H9 (cell line): ENCODE measurements around the gene LAMB1. TPM values are rescaled to one million over a fixed set of nuclear protein-coding genes. Genes with fewer than 3 reads are reported as not detected.

ENCODE experiments used
- DNase-seq: peaks from one replicate; pipeline ENCODE4 v3.0.0-alpha.2; 2017
- H2AFZ ChIP-seq: one replicate; pipeline ENCODE4 v1.6.1; 2013; ENCODE audit warnings: mild to moderate bottlenecking, low read length, control low read depth, moderate library complexity
- H2AK5ac ChIP-seq: 2 replicates; pipeline ENCODE4 v1.6.1; 2013; ENCODE audit warnings: low read length, control low read depth, mixed read lengths; ENCODE audit not compliant: insufficient read length
- H2BK120ac ChIP-seq: one replicate; pipeline ENCODE4 v1.6.1; 2013; ENCODE audit warnings: low read depth, mild to moderate bottlenecking, low read length, control low read depth, inconsistent platforms; ENCODE audit not compliant: poor library complexity, severe bottlenecking
- H2BK12ac ChIP-seq: 2 replicates; pipeline ENCODE4 v1.6.1; 2013; ENCODE audit warnings: low read length, control low read depth, mixed read lengths, low read depth; ENCODE audit not compliant: insufficient read length
- H2BK15ac ChIP-seq: 2 replicates; pipeline ENCODE4 v1.6.1; 2013; ENCODE audit warnings: low read depth, low read length, control low read depth
- H2BK20ac ChIP-seq: one replicate; pipeline ENCODE4 v1.6.1; 2013; ENCODE audit warnings: low read depth, mild to moderate bottlenecking, low read length, control low read depth, inconsistent platforms; ENCODE audit not compliant: poor library complexity, severe bottlenecking
- H2BK5ac ChIP-seq: 2 replicates; pipeline ENCODE4 v1.6.1; 2013; ENCODE audit warnings: low read length, control low read depth, mixed read lengths; ENCODE audit not compliant: insufficient read length
- H3K14ac ChIP-seq: 2 replicates; pipeline ENCODE4 v1.6.1; 2013; ENCODE audit warnings: low read length, control low read depth; ENCODE audit not compliant: insufficient read depth
- H3K18ac ChIP-seq: 2 replicates; pipeline ENCODE4 v1.6.1; 2013; ENCODE audit warnings: low read depth, mild to moderate bottlenecking, mixed read lengths, low read length, control low read depth; ENCODE audit not compliant: insufficient read length
- H3K23ac ChIP-seq: 2 replicates; pipeline ENCODE4 v1.6.1; 2013; ENCODE audit warnings: low read length, control low read depth, mixed read lengths, low read depth; ENCODE audit not compliant: insufficient read length
- H3K23me2 ChIP-seq: 2 replicates; pipeline ENCODE4 v1.6.1; 2013; ENCODE audit warnings: low read depth, mild to moderate bottlenecking, mixed read lengths, low read length, control low read depth; ENCODE audit not compliant: insufficient read length, poor library complexity, severe bottlenecking
- H3K27ac ChIP-seq: 2 replicates; pipeline ENCODE4 v1.5.1; 2013; ENCODE audit warnings: low read length, control low read depth, mixed read lengths, low read depth; ENCODE audit not compliant: insufficient read length
- H3K27me3 ChIP-seq: 2 replicates; pipeline ENCODE4 v1.6.1; 2013; ENCODE audit warnings: low read length, control low read depth, inconsistent platforms; ENCODE audit not compliant: insufficient read depth
- H3K4ac ChIP-seq: 2 replicates; pipeline ENCODE4 v1.6.1; 2013; ENCODE audit warnings: low read depth, mild to moderate bottlenecking, control low read depth, inconsistent platforms, low read length, moderate library complexity
- H3K4me1 ChIP-seq: 2 replicates; pipeline ENCODE4 v1.6.1; 2013; ENCODE audit warnings: low read length, control low read depth, inconsistent platforms; ENCODE audit not compliant: insufficient read depth
- H3K4me2 ChIP-seq: 2 replicates; pipeline ENCODE4 v1.6.1; 2013; ENCODE audit warnings: low read length, control low read depth, mixed read lengths; ENCODE audit not compliant: insufficient read length, insufficient read depth
- H3K56ac ChIP-seq: 2 replicates; pipeline ENCODE4 v1.6.1; 2013; ENCODE audit warnings: low read depth, mild to moderate bottlenecking, mixed read lengths, low read length, control low read depth; ENCODE audit not compliant: insufficient read length
- H3K79me1 ChIP-seq: 2 replicates; pipeline ENCODE4 v1.6.1; 2013; ENCODE audit warnings: low read depth, mild to moderate bottlenecking, moderate library complexity, low read length, control low read depth, inconsistent platforms; ENCODE audit not compliant: insufficient read depth, poor library complexity, severe bottlenecking
- H3K79me2 ChIP-seq: 2 replicates; pipeline ENCODE4 v1.6.1; 2013; ENCODE audit warnings: low read length, control low read depth, inconsistent platforms; ENCODE audit not compliant: insufficient read depth
- H3K9ac ChIP-seq: 2 replicates; pipeline ENCODE4 v1.6.1; 2013; ENCODE audit warnings: low read length, control low read depth, mixed read lengths; ENCODE audit not compliant: insufficient read length; ENCODE audit errors: extremely low read depth
- H3K9me3 ChIP-seq: one replicate; pipeline ENCODE4 v1.6.1; 2013; ENCODE audit warnings: low read depth, low read length, inconsistent platforms; ENCODE audit not compliant: control insufficient read depth
- H3T11ph ChIP-seq: one replicate; pipeline ENCODE4 v1.6.1; 2013; ENCODE audit warnings: mild to moderate bottlenecking, low read length, control low read depth, inconsistent platforms
- H4K20me1 ChIP-seq: one replicate; pipeline ENCODE4 v1.6.1; 2013; ENCODE audit not compliant: control insufficient read depth, insufficient read length, insufficient read depth
- H4K5ac ChIP-seq: 2 replicates; pipeline ENCODE4 v1.6.1; 2013; ENCODE audit warnings: low read depth, mild to moderate bottlenecking, mixed read lengths, low read length, control low read depth; ENCODE audit not compliant: insufficient read length
- H4K8ac ChIP-seq: replicated peaks from 2 replicates; pipeline ENCODE4 v1.6.1; 2013; ENCODE audit warnings: low read length, control low read depth, mixed read lengths, low read depth; ENCODE audit not compliant: insufficient read length
- H4K91ac ChIP-seq: 2 replicates; pipeline ENCODE4 v1.6.1; 2013; ENCODE audit warnings: low read depth, mild to moderate bottlenecking, moderate library complexity, mixed read lengths, low read length, control low read depth; ENCODE audit not compliant: insufficient read length
- H3K27ac Mint-ChIP-seq, 3 experiments: 2 replicates in 2 of 3; 3 replicates in 1 of 3; pipeline ENCODE4 v1.8.0; 2020 to 2021; ENCODE audit warnings: mixed read lengths in 3 of 3, mild to moderate bottlenecking in 1 of 3, moderate library complexity in 1 of 3
- H3K27me3 Mint-ChIP-seq: 2 replicates; pipeline ENCODE4 v1.8.0; 2021; ENCODE audit warnings: low read depth, mild to moderate bottlenecking, moderate library complexity, mixed read lengths
- H3K36me3 Mint-ChIP-seq, 3 experiments: 2 replicates in 2 of 3; 3 replicates in 1 of 3; pipeline ENCODE4 v1.8.0; 2020 to 2021; ENCODE audit warnings: low read depth in 3 of 3, mixed read lengths in 3 of 3; ENCODE audit not compliant: insufficient read depth in 1 of 3
- H3K4me1 Mint-ChIP-seq, 2 experiments: 2 replicates each; pipeline ENCODE4 v1.8.0; 2020; ENCODE audit warnings: mixed read lengths in 2 of 2
- H3K4me3 Mint-ChIP-seq, 2 experiments: 2 replicates in 1 of 2; 3 replicates in 1 of 2; pipeline ENCODE4 v1.8.0; 2020 to 2021; ENCODE audit warnings: mild to moderate bottlenecking in 2 of 2, mixed read lengths in 2 of 2, moderate library complexity in 1 of 2
- H3K9me3 Mint-ChIP-seq, 2 experiments: 2 replicates in 1 of 2; 3 replicates in 1 of 2; pipeline ENCODE4 v1.8.0; 2020; ENCODE audit warnings: mild to moderate bottlenecking in 2 of 2, mixed read lengths in 2 of 2, moderate library complexity in 1 of 2
- WGBS: extraction: QIAGEN DNeasy Blood & Tissue Kit; methylation state at CpG from one replicate; pipeline ENCODE4 v1.1.7; 2013; ENCODE audit warnings: missing lambda C conversion rate, low lambda C conversion rate, mixed read lengths; ENCODE audit not compliant: insufficient read length; ENCODE audit errors: extremely low coverage; 5-methylcytosine and 5-hydroxymethylcytosine counted together
- total RNA-seq: library from RNA; stranded (reverse); gene quantifications from 2 replicates; pipeline ENCODE4 v1.2.1, GENCODE V29; 2021
- TF ChIP-seq, protein P1 (sequence below): fragments of 200-600 bp; sonication (generic); conservative IDR thresholded peaks from 3 replicates; pipeline ENCODE4 v1.8.0; 2021; ENCODE audit warnings: antibody characterized with exemption, mild to moderate bottlenecking

LAMB1 gene
- total RNA-seq, 1 experiment from 2014 or later: 75.8 TPM

GRCh38 chr7:107949443-107949935 is 53.5 kb downstream of the LAMB1 start:
- Histone ChIP-seq H2BK20ac (no peak overlapping the region), H4K20me1 (no peaks in the 10 kb centered on the region), H3K56ac (no peak overlapping the region), H3K18ac (no peak overlapping the region), H4K8ac (no peak overlapping the region), H3K23me2 (no peaks in the 10 kb centered on the region), H2BK12ac (no peak overlapping the region), H3K4me2 (no peak overlapping the region), H2AK5ac (no peak overlapping the region), H3K9me3 (no peaks in the 10 kb centered on the region), H2BK5ac (no peak overlapping the region), H4K5ac (no peak overlapping the region), H3T11ph (no peak overlapping the region), H4K91ac (no peak overlapping the region), H2BK15ac (no peak overlapping the region), H3K4me1 (peaks cover 18% of the 10 kb centered on the region), H3K9ac (no peak overlapping the region), H3K14ac (no peak overlapping the region), H3K27ac (no peak overlapping the region), H3K23ac (no peak overlapping the region), H3K79me2 (no peaks in the 10 kb centered on the region), H3K79me1 (no peaks in the 10 kb centered on the region), H3K27me3 (no peaks in the 10 kb centered on the region; the same call in 1 of the 2 replicates), H2BK120ac (no peak overlapping the region), H3K4ac (no peak overlapping the region), H2AFZ (no peak overlapping the region)
- Mint-ChIP-seq H3K36me3 (peaks cover 7 to 74% (median 42%) of the 10 kb centered on the region in 3 experiments), H3K27ac (no peak overlapping the region), H3K27me3 (no peaks in the 10 kb centered on the region), H3K9me3 (no peaks in the 10 kb centered on the region), H3K4me3 (no peak overlapping the region), H3K4me1 (peaks cover 32 to 35% of the 10 kb centered on the region in 2 experiments)
- TF ChIP-seq, protein P1, sequence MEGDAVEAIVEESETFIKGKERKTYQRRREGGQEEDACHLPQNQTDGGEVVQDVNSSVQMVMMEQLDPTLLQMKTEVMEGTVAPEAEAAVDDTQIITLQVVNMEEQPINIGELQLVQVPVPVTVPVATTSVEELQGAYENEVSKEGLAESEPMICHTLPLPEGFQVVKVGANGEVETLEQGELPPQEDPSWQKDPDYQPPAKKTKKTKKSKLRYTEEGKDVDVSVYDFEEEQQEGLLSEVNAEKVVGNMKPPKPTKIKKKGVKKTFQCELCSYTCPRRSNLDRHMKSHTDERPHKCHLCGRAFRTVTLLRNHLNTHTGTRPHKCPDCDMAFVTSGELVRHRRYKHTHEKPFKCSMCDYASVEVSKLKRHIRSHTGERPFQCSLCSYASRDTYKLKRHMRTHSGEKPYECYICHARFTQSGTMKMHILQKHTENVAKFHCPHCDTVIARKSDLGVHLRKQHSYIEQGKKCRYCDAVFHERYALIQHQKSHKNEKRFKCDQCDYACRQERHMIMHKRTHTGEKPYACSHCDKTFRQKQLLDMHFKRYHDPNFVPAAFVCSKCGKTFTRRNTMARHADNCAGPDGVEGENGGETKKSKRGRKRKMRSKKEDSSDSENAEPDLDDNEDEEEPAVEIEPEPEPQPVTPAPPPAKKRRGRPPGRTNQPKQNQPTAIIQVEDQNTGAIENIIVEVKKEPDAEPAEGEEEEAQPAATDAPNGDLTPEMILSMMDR: no peak
- DNase-seq: no peak
- WGBS: no CpG with 5 or more reads among the region's 1 CpG
